ENCODE results near the gene TMEM39A. TPM values are rescaled to one million over a fixed set of nuclear protein-coding genes. Genes with fewer than 3 reads are reported as not detected.

The TMEM39A gene
- total and polyA plus RNA-seq, 3 experiments from 2014 or later, result 22.1 to 45.3 (median 44.4) TPM

DNA sequence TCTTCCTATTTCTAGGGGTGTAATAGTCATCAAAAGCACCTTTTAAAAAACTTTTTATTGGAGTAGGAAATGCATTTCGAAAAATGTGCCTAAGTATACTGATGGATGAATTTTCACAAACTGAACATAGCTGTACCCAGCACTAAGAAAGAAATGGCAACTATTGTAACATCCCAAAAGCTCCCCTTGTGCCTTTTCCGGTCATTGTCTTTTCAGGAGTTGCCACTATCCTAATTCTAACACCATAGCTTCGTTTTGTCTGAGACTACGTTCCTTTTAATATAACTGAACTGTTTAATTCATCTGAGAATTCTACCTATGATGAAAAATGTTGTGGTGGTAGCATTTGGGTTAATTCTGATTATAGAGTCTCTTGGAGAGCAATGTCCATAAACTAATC, 36.9 kb upstream of the TMEM39A start:
- DNase-seq, result no peak
- Histone ChIP-seq H3K27ac (ENCODE audit: low read depth, low read length) (no peak overlapping the region), H3K27me3 (ENCODE audit: insufficient read depth, low read length, poor library complexity, severe bottlenecking) (no peaks in the 10 kb centered on the region), H3K4me1 (ENCODE audit: insufficient read depth, low read length) (peaks cover 30% of the 10 kb centered on the region), H3K36me3 (ENCODE audit: insufficient read depth, low read length) (peaks cover 5% of the 10 kb centered on the region), H3K4me3 (ENCODE audit: low read length) (no peak overlapping the region), H3K9me3 (ENCODE audit: low read length) (no peaks in the 10 kb centered on the region)
- CTCF ChIA-PET, result interaction anchor here (1.1 to 3.1 kb wide), 4 partner anchors 8 to 37 kb away, joined by 3 to 18 read pairs (median 5); partner anchors contain the start of genes POGLUT1 and TMEM39A
- H3K27ac Mint-ChIP-seq, result peak overlapping the region in 5 of 8 donors; percentile 27 to 72 (median 46)
- POLR2A ChIA-PET, result interaction anchor here (4.0 kb wide), 1 partner anchor 36 kb away, joined by 67 read pairs; the partner anchor contains the start of gene TMEM39A
- peak overlapping the region; percentile 18 to 100 (median 64) for H3K4me3 Mint-ChIP-seq
- H3K36me3 Mint-ChIP-seq, result peaks cover 5 to 26% (median 11%) of the 10 kb centered on the region in 3 donors
- H3K27me3 Mint-ChIP-seq, result no peaks in the 10 kb centered on the region
- H3K9me3 Mint-ChIP-seq, result no peaks in the 10 kb centered on the region
- H3K4me1 Mint-ChIP-seq, result peaks cover 32 to 54% (median 48%) of the 10 kb centered on the region in 3 donors

DNA sequence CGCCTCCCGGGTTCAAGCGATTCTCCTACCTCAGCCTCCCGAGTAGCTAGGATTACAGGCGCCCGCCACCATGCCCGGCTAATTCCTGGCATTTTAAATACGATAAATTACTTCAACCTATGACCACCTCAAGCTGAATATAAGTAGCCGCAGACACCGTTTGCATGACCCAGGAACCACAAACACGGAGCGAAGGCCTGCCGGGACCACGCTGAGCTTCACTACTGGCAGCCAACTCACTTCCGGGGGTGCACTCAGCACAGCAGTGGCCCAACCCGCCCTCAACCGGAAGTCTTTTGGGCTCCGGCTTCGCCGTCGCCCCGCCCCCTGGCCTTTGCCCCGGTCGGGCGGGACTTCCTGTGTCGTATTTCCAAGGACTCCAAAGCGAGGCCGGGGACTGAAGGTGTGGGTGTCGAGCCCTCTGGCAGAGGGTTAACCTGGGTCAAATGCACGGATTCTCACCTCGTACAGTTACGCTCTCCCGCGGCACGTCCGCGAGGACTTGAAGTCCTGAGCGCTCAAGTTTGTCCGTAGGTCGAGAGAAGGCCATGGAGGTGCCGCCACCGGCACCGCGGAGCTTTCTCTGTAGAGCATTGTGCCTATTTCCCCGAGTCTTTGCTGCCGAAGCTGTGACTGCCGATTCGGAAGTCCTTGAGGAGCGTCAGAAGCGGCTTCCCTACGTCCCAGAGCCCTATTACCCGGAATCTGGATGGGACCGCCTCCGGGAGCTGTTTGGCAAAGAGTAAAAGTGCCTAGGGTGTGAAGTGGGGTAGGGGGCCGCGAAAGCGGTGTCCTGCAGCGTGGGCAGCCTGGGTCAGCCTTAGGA, 35.0 kb upstream of the TMEM39A start, which contains the start of gene TIMMDC1:
TSS of gene TIMMDC1 (plus strand) at position 362 of the 826 bp plus-strand sequence. CDS start at position 549, 187 bp downstream.
- peak; percentile 95 to 98 (median 96) for DNase-seq
- Mint-ChIP-seq H3K9me3 (no peaks in the 10 kb centered on the region), H3K4me1 (peaks cover 28 to 46% (median 41%) of the 10 kb centered on the region in 3 donors), H3K36me3 (peaks cover 0 to 16% (median 3%) of the 10 kb centered on the region in 3 donors), H3K27me3 (no peaks in the 10 kb centered on the region), H3K4me3 (peak within 1 kb of the TSS; percentile 98 to 100 (median 99)), H3K27ac (peak within 1 kb of the TSS; percentile 96 to 100 (median 100))
- peak within 1 kb of the TSS; percentile 97 for H3K4me3 ChIP-seq (ENCODE audit: low read length)
- H3K36me3 ChIP-seq (ENCODE audit: insufficient read depth, low read length), result no peaks in the 10 kb centered on the region
- ChIA-PET CTCF (interaction anchor here (0.7 to 3.1 kb wide), 7 partner anchors 9 to 433 kb away, joined by 3 to 18 read pairs (median 5); partner anchors contain the start of genes POGLUT1 and TMEM39A), POLR2A (interaction anchor here (0.6 to 4.0 kb wide), 13 partner anchors 29 to 1098 kb away, joined by 3 to 67 read pairs (median 7); partner anchors contain the start of genes ARHGAP31, B4GALT4, COX17 and GSK3B)
- peak within 1 kb of the TSS; percentile 96 for H3K27ac ChIP-seq (ENCODE audit: low read depth, low read length)
- no peaks in the 10 kb centered on the region for H3K27me3 ChIP-seq (ENCODE audit: insufficient read depth, low read length, poor library complexity, severe bottlenecking)
- H3K9me3 ChIP-seq (ENCODE audit: low read length), result no peaks in the 10 kb centered on the region
- peaks cover 30% of the 10 kb centered on the region for H3K4me1 ChIP-seq (ENCODE audit: insufficient read depth, low read length)

DNA sequence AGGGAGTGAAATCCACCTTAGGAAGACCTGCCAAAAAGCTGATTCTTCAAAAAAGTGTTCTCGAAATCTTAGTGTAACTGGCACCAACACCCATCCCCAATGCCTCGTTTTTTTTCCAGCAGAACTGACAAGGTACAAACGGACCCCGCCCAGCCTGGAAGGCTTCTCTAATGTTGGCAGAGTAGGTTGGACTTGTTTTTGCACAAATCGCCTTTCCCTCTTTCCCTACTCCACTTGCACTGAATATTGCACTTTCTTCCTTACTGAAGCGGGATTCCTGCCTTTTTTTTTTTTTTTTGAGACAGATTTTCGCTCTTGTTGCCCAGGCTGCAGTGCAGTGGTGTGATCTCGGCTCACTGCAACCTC, 34.4 kb upstream of the TMEM39A start:
- peaks cover 28 to 43% (median 41%) of the 10 kb centered on the region in 3 donors for H3K4me1 Mint-ChIP-seq
- no peaks in the 10 kb centered on the region for H3K9me3 ChIP-seq (ENCODE audit: low read length)
- H3K4me1 ChIP-seq (ENCODE audit: insufficient read depth, low read length), result peaks cover 30% of the 10 kb centered on the region
- H3K27ac Mint-ChIP-seq, result peak overlapping the region; percentile 96 to 100 (median 100)
- POLR2A ChIA-PET, result interaction anchor here (0.8 to 4.0 kb wide), 10 partner anchors 22 to 1098 kb away, joined by 3 to 67 read pairs (median 7); partner anchors contain the start of genes ARHGAP31, COX17, GSK3B and NDUFB4
- DNase-seq, result no peak
- H3K4me3 ChIP-seq (ENCODE audit: low read length), result peak overlapping the region; percentile 97
- CTCF ChIA-PET, result interaction anchor here (1.5 to 3.1 kb wide), 5 partner anchors 9 to 256 kb away, joined by 3 to 18 read pairs (median 5); partner anchors contain the start of genes POGLUT1 and TMEM39A
- no peaks in the 10 kb centered on the region for H3K36me3 ChIP-seq (ENCODE audit: insufficient read depth, low read length)
- peak overlapping the region; percentile 96 for H3K27ac ChIP-seq (ENCODE audit: low read depth, low read length)
- H3K36me3 Mint-ChIP-seq, result peaks cover under 1 to 19% (median 3%) of the 10 kb centered on the region in 3 donors
- H3K4me3 Mint-ChIP-seq, result peak overlapping the region; percentile 98 to 100 (median 99)
- H3K27me3 Mint-ChIP-seq, result no peaks in the 10 kb centered on the region
- no peaks in the 10 kb centered on the region for H3K27me3 ChIP-seq (ENCODE audit: insufficient read depth, low read length, poor library complexity, severe bottlenecking)
- H3K9me3 Mint-ChIP-seq, result no peaks in the 10 kb centered on the region

DNA sequence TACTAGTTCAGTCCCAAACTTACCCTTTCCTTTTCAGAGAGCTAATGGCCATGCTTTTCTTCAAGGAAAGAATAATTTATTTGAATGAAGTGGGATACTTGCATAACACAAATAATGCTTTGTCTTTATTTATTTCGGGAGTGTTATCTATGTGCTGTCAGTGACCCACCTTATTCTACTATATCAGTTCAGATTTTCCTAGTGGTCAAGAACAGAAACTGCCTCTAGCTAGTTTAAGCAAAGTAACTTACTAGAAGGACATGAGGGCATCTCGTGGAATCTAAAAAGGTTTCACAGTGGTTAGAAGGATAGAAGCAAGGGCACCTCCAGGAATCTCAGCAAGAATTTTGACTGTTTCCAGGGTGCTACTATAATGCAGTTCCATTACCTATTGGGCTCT, 31.2 kb upstream of the TMEM39A start:
- ChIA-PET CTCF (interaction anchor here (1.0 kb wide), 2 partner anchors 26 to 32 kb away, joined by 3 read pairs; partner anchors contain the start of gene POGLUT1), POLR2A (no interaction called here)
- H3K4me1 ChIP-seq (ENCODE audit: insufficient read depth, low read length), result peaks cover 15% of the 10 kb centered on the region
- H3K4me3 ChIP-seq (ENCODE audit: low read length), result no peak overlapping the region
- Mint-ChIP-seq H3K27ac (no peak overlapping the region), H3K9me3 (no peaks in the 10 kb centered on the region), H3K36me3 (peaks cover 0 to 39% (median 15%) of the 10 kb centered on the region in 3 donors), H3K4me3 (no peak overlapping the region), H3K4me1 (peaks cover 11 to 18% (median 17%) of the 10 kb centered on the region in 3 donors), H3K27me3 (peaks cover 0 to 1% of the 10 kb centered on the region in 2 donors)
- no peaks in the 10 kb centered on the region for H3K9me3 ChIP-seq (ENCODE audit: low read length)
- DNase-seq, result no peak
- H3K27me3 ChIP-seq (ENCODE audit: insufficient read depth, low read length, poor library complexity, severe bottlenecking), result no peaks in the 10 kb centered on the region
- no peak overlapping the region for H3K27ac ChIP-seq (ENCODE audit: low read depth, low read length)
- H3K36me3 ChIP-seq (ENCODE audit: insufficient read depth, low read length), result no peaks in the 10 kb centered on the region

DNA sequence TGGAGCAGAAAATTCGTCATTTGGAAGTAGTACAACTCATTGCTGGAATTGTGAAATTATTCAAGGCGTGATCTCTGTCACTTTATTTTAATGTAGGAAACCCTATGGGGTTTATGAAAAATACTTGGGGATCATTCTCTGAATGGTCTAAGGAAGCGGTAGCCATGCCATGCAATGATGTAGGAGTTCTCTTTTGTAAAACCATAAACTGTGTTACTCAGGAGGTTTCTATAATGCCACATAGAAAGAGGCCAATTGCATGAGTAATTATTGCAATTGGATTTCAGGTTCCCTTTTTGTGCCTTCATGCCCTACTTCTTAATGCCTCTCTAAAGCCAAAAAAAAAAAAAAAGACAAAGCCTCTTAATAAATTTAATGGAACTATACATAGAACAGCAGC, 29.4 kb upstream of the TMEM39A start:
- Histone ChIP-seq H3K4me1 (ENCODE audit: insufficient read depth, low read length) (peaks cover 3% of the 10 kb centered on the region), H3K36me3 (ENCODE audit: insufficient read depth, low read length) (no peaks in the 10 kb centered on the region), H3K9me3 (ENCODE audit: low read length) (no peaks in the 10 kb centered on the region), H3K27ac (ENCODE audit: low read depth, low read length) (no peak overlapping the region), H3K27me3 (ENCODE audit: insufficient read depth, low read length, poor library complexity, severe bottlenecking) (no peaks in the 10 kb centered on the region), H3K4me3 (ENCODE audit: low read length) (no peak overlapping the region)
- H3K27ac Mint-ChIP-seq, result peak overlapping the region in 1 of 8 donors; percentile 24
- peaks cover 0 to 50% (median 18%) of the 10 kb centered on the region in 3 donors for H3K36me3 Mint-ChIP-seq
- peaks cover 0 to 1% of the 10 kb centered on the region in 2 donors for H3K27me3 Mint-ChIP-seq
- no peaks in the 10 kb centered on the region for H3K9me3 Mint-ChIP-seq
- no peak for DNase-seq
- peaks cover 5 to 7% (median 6%) of the 10 kb centered on the region in 3 donors for H3K4me1 Mint-ChIP-seq
- H3K4me3 Mint-ChIP-seq, result no peak overlapping the region
- POLR2A ChIA-PET, result no interaction called here
- CTCF ChIA-PET, result no interaction called here

DNA sequence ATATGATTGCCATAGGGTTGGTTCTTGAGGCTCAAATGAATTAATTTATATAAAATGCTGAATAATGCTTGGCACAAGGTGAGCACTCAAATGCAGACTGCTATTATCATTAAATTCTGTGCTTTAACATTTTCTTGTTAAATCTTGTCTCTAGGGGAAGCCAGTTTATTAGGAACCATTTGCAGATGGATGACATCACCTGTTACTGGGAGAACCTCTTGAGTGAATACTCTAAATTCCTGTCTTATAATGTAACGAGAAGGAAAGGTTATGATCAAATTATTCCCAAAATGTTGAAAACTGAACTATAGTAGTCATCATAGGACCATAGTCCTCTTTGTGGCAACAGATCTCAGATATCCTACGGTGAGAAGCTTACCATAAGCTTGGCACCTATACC, 28.7 kb upstream of the TMEM39A start:
- DNase-seq, result no peak
- no peaks in the 10 kb centered on the region for H3K4me1 ChIP-seq (ENCODE audit: insufficient read depth, low read length)
- no peaks in the 10 kb centered on the region for H3K27me3 ChIP-seq (ENCODE audit: insufficient read depth, low read length, poor library complexity, severe bottlenecking)
- H3K9me3 ChIP-seq (ENCODE audit: low read length), result no peaks in the 10 kb centered on the region
- Mint-ChIP-seq H3K4me3 (no peak overlapping the region), H3K27ac (peak overlapping the region in 1 of 8 donors; percentile 11), H3K36me3 (peaks cover 0 to 54% (median 18%) of the 10 kb centered on the region in 3 donors), H3K9me3 (no peaks in the 10 kb centered on the region), H3K4me1 (no peaks in the 10 kb centered on the region), H3K27me3 (peaks cover 0 to 1% of the 10 kb centered on the region in 2 donors)
- POLR2A ChIA-PET, result no interaction called here
- CTCF ChIA-PET, result no interaction called here
- no peaks in the 10 kb centered on the region for H3K36me3 ChIP-seq (ENCODE audit: insufficient read depth, low read length)
- H3K27ac ChIP-seq (ENCODE audit: low read depth, low read length), result no peak overlapping the region
- no peak overlapping the region for H3K4me3 ChIP-seq (ENCODE audit: low read length)

DNA sequence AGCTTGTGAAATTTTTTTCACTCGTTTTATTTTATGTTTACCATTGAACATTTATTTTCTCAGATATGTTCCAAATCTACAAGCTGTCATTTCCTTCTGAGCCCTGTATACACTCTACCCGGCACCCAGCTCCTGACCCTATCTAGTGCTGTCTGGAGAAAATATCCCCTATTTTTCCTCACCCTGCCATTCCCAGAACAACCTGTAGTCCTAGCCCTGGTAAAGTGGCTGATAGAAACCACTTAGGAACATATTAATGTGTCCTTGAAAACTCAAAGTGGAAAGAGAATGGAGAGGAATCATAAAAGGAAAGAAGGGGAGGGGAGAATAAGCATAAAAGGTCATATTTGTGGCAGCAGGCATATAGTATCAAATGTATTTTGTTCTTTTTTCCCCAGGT, 26.7 kb upstream of the TMEM39A start:
- Histone ChIP-seq H3K9me3 (ENCODE audit: low read length) (no peaks in the 10 kb centered on the region), H3K4me3 (ENCODE audit: low read length) (no peak overlapping the region), H3K27me3 (ENCODE audit: insufficient read depth, low read length, poor library complexity, severe bottlenecking) (no peaks in the 10 kb centered on the region), H3K27ac (ENCODE audit: low read depth, low read length) (no peak overlapping the region), H3K4me1 (ENCODE audit: insufficient read depth, low read length) (no peaks in the 10 kb centered on the region), H3K36me3 (ENCODE audit: insufficient read depth, low read length) (peaks cover 8% of the 10 kb centered on the region)
- H3K4me1 Mint-ChIP-seq, result no peaks in the 10 kb centered on the region
- DNase-seq, result no peak
- H3K27ac Mint-ChIP-seq, result peak overlapping the region in 3 of 8 donors; percentile 22 to 72 (median 70)
- peaks cover 5 to 74% (median 21%) of the 10 kb centered on the region in 3 donors for H3K36me3 Mint-ChIP-seq
- POLR2A ChIA-PET, result no interaction called here
- H3K4me3 Mint-ChIP-seq, result no peak overlapping the region
- peaks cover 0 to 1% of the 10 kb centered on the region in 2 donors for H3K27me3 Mint-ChIP-seq
- no peaks in the 10 kb centered on the region for H3K9me3 Mint-ChIP-seq
- CTCF ChIA-PET, result interaction anchor here (1.3 kb wide), 1 partner anchor 11 kb away, joined by 3 read pairs; no protein-coding TSS in a partner anchor
